ENCODE measurements around the gene ARHGEF4.
A peak's percentile ranks its signal among the peaks of the same experiment; 100 is the strongest.

Gene ARHGEF4

GRCh38 chr2:130848526-130849210 is 12.0 kb downstream of the ARHGEF4 start:
- H3K9me3 ChIP-seq (replicated peaks in 1 of 11): no peaks in the 10 kb centered on the region
- H3K4me3 ChIP-seq: no peak overlapping the region
- H3K27ac ChIP-seq: peak overlapping the region in 3 of 11 experiments; percentile 5 to 70 (median 68); a peak in 5 of 22 replicates
- H3K36me3 ChIP-seq: no peaks in the 10 kb centered on the region
- H3K4me2 ChIP-seq: peak overlapping the region in 9 of 11 experiments; percentile 72 to 99 (median 96); a peak in 17 of 22 replicates
- TF ChIP-seq Cebpa-rat (IDR thresholded peaks at IDR 0.05): no peak
- peaks cover 0 to 18% (median 0%) of the 10 kb centered on the region in 11 experiments; a peak in 9 of 22 replicates for H4K20me1 ChIP-seq
- H3K27me3 ChIP-seq: peaks cover 0 to 22% (median 0%) of the 10 kb centered on the region in 11 experiments; a peak in 5 of 22 replicates
- peak overlapping the region in 2 of 11 experiments; percentile 6 to 13; a peak in 3 of 22 replicates for H3K9ac ChIP-seq
- H3K4me1 ChIP-seq: peaks cover 39 to 96% (median 85%) of the 10 kb centered on the region in 10 experiments

- Histone ChIP-seq H3K4me2 (peak overlapping the region; percentile 39 to 99 (median 95)), H3K9me3 (replicated peaks in 1 of 11) (peaks cover 0 to 1% (median 0%) of the 10 kb centered on the region in 11 experiments; a peak in 2 of 22 replicates), H3K9ac (peak overlapping the region in 8 of 11 experiments; percentile 24 to 59 (median 47); a peak in 12 of 22 replicates), H3K27ac (peak overlapping the region in 8 of 11 experiments; percentile 5 to 70 (median 62); a peak in 14 of 22 replicates), H3K4me3 (peak overlapping the region in 4 of 10 experiments; percentile 5 to 29 (median 11); a peak in 4 of 20 replicates), H3K27me3 (peaks cover 0 to 22% (median 0%) of the 10 kb centered on the region in 11 experiments; a peak in 5 of 22 replicates), H3K4me1 (peaks cover 39 to 100% (median 97%) of the 10 kb centered on the region in 10 experiments), H3K36me3 (no peaks in the 10 kb centered on the region), H4K20me1 (peaks cover 0 to 18% (median 0%) of the 10 kb centered on the region in 11 experiments; a peak in 9 of 22 replicates)
- no peak for TF ChIP-seq Cebpa-rat (IDR thresholded peaks at IDR 0.05)
Measured at GRCh38 chr2:130849896-130850787, 13.4 kb downstream of the ARHGEF4 start.

GRCh38 chr2:130850788-130851623 is 14.3 kb downstream of the ARHGEF4 start:
- H4K20me1 ChIP-seq: peaks cover 0 to 18% (median 0%) of the 10 kb centered on the region in 11 experiments; a peak in 9 of 22 replicates
- H3K4me2 ChIP-seq: peak overlapping the region; percentile 39 to 99 (median 95)
- H3K27ac ChIP-seq: peak overlapping the region in 8 of 11 experiments; percentile 7 to 70 (median 62); a peak in 14 of 22 replicates

GRCh38 chr2:130851624-130852382 is 15.1 kb downstream of the ARHGEF4 start:
- Histone ChIP-seq H3K27ac (peak overlapping the region in 6 of 11 experiments; percentile 11 to 68 (median 56); a peak in 10 of 22 replicates), H4K20me1 (peaks cover 0 to 18% (median 0%) of the 10 kb centered on the region in 11 experiments; a peak in 9 of 22 replicates), H3K9ac (peak overlapping the region in 6 of 11 experiments; percentile 3 to 58 (median 24); a peak in 6 of 22 replicates), H3K4me3 (no peak overlapping the region), H3K9me3 (replicated peaks in 1 of 11) (peaks cover 0 to 13% (median 4%) of the 10 kb centered on the region in 11 experiments; a peak in 7 of 22 replicates), H3K27me3 (peaks cover 0 to 22% (median 0%) of the 10 kb centered on the region in 11 experiments; a peak in 5 of 22 replicates), H3K4me2 (peak overlapping the region; percentile 39 to 99 (median 95)), H3K4me1 (peaks cover 24 to 89% (median 87%) of the 10 kb centered on the region in 10 experiments), H3K36me3 (no peaks in the 10 kb centered on the region)
- TF ChIP-seq Cebpa-rat (IDR thresholded peaks at IDR 0.05): no peak

More at GRCh38 chr2:130850788-130851623, 14.3 kb downstream of the ARHGEF4 start:
- H3K4me1 ChIP-seq: peaks cover 32 to 97% (median 95%) of the 10 kb centered on the region in 10 experiments
- H3K9me3 ChIP-seq (replicated peaks in 1 of 11): peaks cover 0 to 10% (median 3%) of the 10 kb centered on the region in 11 experiments; a peak in 7 of 22 replicates
- H3K36me3 ChIP-seq: no peaks in the 10 kb centered on the region
- peak overlapping the region in 4 of 10 experiments; percentile 1 to 29 (median 6); a peak in 4 of 20 replicates for H3K4me3 ChIP-seq
- peaks cover 0 to 22% (median 0%) of the 10 kb centered on the region in 11 experiments; a peak in 5 of 22 replicates for H3K27me3 ChIP-seq
- no peak for TF ChIP-seq Cebpa-rat (IDR thresholded peaks at IDR 0.05)
- peak overlapping the region in 7 of 11 experiments; percentile 39 to 59 (median 53); a peak in 14 of 22 replicates for H3K9ac ChIP-seq

- H3K27ac ChIP-seq: peak overlapping the region in 2 of 11 experiments; percentile 31 to 60; a peak in 5 of 22 replicates
- H4K20me1 ChIP-seq: peaks cover 0 to 18% (median 0%) of the 10 kb centered on the region in 11 experiments; a peak in 9 of 22 replicates
- H3K9ac ChIP-seq: 0 out of 22 replicates have a peak overlapping the region, but pooled peaks of 1 of the 11 experiments have one; percentile 9
- H3K4me2 ChIP-seq: peak overlapping the region in 9 of 11 experiments; percentile 72 to 99 (median 96); a peak in 17 of 22 replicates
- peaks cover 23 to 81% (median 78%) of the 10 kb centered on the region in 10 experiments for H3K4me1 ChIP-seq
- H3K36me3 ChIP-seq: no peaks in the 10 kb centered on the region
- peaks cover 0 to 22% (median 0%) of the 10 kb centered on the region in 11 experiments; a peak in 5 of 22 replicates for H3K27me3 ChIP-seq
- no peak overlapping the region for H3K4me3 ChIP-seq
- no peak for TF ChIP-seq Cebpa-rat (IDR thresholded peaks at IDR 0.05)
- peaks cover 0 to 13% (median 4%) of the 10 kb centered on the region in 11 experiments; a peak in 7 of 22 replicates for H3K9me3 ChIP-seq (replicated peaks in 1 of 11)
Measured at GRCh38 chr2:130852521-130853115, 15.9 kb downstream of the ARHGEF4 start.

GRCh38 chr2:130853391-130853790 is 16.7 kb downstream of the ARHGEF4 start:
- no peak for TF ChIP-seq Cebpa-rat (IDR thresholded peaks at IDR 0.05)
- Histone ChIP-seq H3K4me3 (no peak overlapping the region), H3K27ac (peak overlapping the region in 1 of 11 experiments; percentile 31; a peak in 2 of 22 replicates), H3K27me3 (peaks cover 0 to 22% (median 0%) of the 10 kb centered on the region in 11 experiments; a peak in 5 of 22 replicates), H3K9ac (no peak overlapping the region), H3K4me1 (peaks cover 23 to 73% (median 71%) of the 10 kb centered on the region in 10 experiments), H4K20me1 (peaks cover 0 to 18% (median 0%) of the 10 kb centered on the region in 11 experiments; a peak in 9 of 22 replicates), H3K36me3 (no peaks in the 10 kb centered on the region), H3K4me2 (peak overlapping the region in 9 of 11 experiments; percentile 21 to 99 (median 96); a peak in 16 of 22 replicates), H3K9me3 (replicated peaks in 1 of 11) (peaks cover 0 to 13% (median 4%) of the 10 kb centered on the region in 11 experiments; a peak in 7 of 22 replicates)
